AG04449 (cell line): ENCODE data around the gene YTHDC1.

Experiments
- CTCF ChIA-PET: fragments of 350-600 bp; formaldehyde crosslinking; extraction: SDS; loops from one replicate; lab custom pipeline; 2021; ENCODE audit warnings: antibody characterized with exemption; lab: Yijun Ruan, JAX
- POLR2A ChIA-PET: fragments of 400-600, 350-600 bp; formaldehyde crosslinking; extraction: SDS; loops from one replicate; lab custom pipeline; 2020; ENCODE audit warnings: antibody characterized with exemption, inconsistent platforms; lab: Yijun Ruan, JAX
- DNase-seq: peaks from one replicate; pipeline ENCODE4 v3.0.0-alpha.2; 2010; ENCODE audit warnings: low read depth, low spot score
- H3K4me3 ChIP-seq: 2 replicates; pipeline ENCODE4 v1.5.1; 2011; ENCODE audit warnings: low read depth, mild to moderate bottlenecking, control low read depth, low read length
- TF ChIP-seq, protein P1 (sequence below): IDR thresholded peaks from one replicate; pipeline ENCODE4 v1.5.1; 2011; ENCODE audit warnings: mild to moderate bottlenecking, moderate library complexity, low read length, control low read depth, inconsistent platforms; ENCODE audit not compliant: insufficient read depth; ENCODE audit errors: missing control alignments

YTHDC1 gene

DNA sequence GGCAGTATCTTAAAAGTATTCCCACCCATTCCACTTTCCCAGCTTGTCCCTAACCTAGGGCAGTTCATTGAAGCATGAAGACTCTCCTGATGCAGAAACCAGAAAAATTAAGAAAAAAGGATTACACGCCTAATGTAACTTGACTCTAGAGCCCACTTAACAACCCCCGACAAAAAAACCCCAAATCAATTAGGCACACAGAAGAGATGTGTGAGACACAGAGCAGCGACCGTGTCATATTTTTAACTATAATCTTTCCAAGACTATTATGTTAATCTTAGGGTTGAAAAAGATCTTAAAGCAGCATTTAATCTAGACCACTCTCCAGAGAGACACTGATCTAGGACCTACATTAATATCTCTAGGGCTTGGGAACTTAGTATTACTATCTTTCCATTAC is 1.3 kb downstream of the YTHDC1 start:
- ChIA-PET POLR2A (no interaction called here), CTCF (interaction anchor here (1.0 to 3.3 kb wide), 2 partner anchors 20 to 28 kb away, joined by 3 to 18 read pairs; no protein-coding TSS in a partner anchor)
- TF ChIP-seq, protein P1, sequence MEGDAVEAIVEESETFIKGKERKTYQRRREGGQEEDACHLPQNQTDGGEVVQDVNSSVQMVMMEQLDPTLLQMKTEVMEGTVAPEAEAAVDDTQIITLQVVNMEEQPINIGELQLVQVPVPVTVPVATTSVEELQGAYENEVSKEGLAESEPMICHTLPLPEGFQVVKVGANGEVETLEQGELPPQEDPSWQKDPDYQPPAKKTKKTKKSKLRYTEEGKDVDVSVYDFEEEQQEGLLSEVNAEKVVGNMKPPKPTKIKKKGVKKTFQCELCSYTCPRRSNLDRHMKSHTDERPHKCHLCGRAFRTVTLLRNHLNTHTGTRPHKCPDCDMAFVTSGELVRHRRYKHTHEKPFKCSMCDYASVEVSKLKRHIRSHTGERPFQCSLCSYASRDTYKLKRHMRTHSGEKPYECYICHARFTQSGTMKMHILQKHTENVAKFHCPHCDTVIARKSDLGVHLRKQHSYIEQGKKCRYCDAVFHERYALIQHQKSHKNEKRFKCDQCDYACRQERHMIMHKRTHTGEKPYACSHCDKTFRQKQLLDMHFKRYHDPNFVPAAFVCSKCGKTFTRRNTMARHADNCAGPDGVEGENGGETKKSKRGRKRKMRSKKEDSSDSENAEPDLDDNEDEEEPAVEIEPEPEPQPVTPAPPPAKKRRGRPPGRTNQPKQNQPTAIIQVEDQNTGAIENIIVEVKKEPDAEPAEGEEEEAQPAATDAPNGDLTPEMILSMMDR, result no peak

DNA sequence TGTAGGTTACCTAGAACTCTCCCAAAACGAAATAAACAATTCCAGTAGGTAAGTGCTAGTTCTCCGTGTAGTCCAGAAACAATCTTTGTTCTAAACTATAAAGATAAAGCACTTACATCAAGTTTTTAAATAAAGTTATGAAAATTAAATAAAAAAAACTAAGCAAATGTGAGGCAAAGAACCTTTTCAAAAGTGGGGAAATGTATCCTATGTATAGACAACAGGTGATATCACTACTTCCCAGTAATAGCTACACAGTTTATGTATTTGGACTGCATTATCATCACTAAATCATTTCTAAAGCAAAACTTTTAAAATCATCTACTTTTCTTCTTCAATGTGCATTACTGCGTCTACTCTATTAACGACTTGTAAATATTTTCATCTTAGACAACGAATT is 2.0 kb downstream of the YTHDC1 start:
- TF ChIP-seq, protein P1, result no peak
- no peak for DNase-seq
- H3K4me3 ChIP-seq, result peak overlapping the region; percentile 87
- ChIA-PET CTCF (interaction anchor here (0.6 to 3.3 kb wide), 3 partner anchors 21 to 76 kb away, joined by 3 to 18 read pairs (median 3); no protein-coding TSS in a partner anchor), POLR2A (no interaction called here)

More for the DNA sequence above, 1.3 kb downstream of the YTHDC1 start:
- no peak for DNase-seq
- H3K4me3 ChIP-seq, result peak overlapping the region; percentile 87

DNA sequence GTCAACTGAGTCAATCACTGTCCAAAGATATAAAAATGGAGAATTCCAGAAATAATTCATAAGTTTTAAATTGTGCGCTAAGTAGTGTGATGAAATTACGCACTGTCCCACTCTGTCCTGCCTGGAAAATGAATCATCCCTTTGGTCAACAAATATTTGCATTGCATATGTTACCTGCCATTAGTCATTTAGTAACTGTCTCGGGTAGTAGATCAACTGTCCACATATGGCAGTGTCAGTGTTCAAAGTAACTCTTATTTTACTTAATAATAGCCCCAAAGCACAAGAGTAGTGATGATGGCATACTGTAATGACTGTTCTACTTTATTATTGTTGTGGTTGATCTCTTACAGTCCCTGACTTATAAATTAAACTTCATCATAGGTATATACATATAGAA is 3.4 kb downstream of the YTHDC1 start:
- DNase-seq, result no peak
- no peak overlapping the region for H3K4me3 ChIP-seq
- POLR2A ChIA-PET, result no interaction called here
- CTCF ChIA-PET, result interaction anchor here (3.3 kb wide), 1 partner anchor 30 kb away, joined by 18 read pairs; no protein-coding TSS in a partner anchor
- TF ChIP-seq, protein P1, result no peak

DNA sequence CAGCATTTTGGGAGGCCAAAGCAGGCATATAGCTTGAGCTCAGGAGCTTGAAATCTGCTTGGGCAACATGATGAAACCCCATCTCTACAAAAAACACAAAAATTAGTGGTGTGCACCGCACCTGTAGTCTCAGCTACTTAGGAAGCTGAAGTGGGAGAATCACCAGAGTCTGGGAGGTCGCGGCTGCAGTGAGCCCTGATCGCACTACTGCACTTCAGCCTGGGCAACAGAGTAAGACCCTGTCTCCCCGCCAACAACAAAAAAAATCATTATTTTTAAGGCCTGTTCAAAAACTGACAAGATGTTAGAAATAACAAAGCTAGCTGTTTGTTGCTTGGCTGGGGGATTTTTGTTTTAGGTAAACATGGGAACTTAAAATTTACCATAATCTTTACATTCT is 5.1 kb downstream of the YTHDC1 start:
- no peak overlapping the region for H3K4me3 ChIP-seq
- POLR2A ChIA-PET, result no interaction called here
- TF ChIP-seq, protein P1, result no peak
- CTCF ChIA-PET, result interaction anchor here (2.8 kb wide), 1 partner anchor 31 kb away, joined by 13 read pairs; no protein-coding TSS in a partner anchor
- no peak for DNase-seq

DNA sequence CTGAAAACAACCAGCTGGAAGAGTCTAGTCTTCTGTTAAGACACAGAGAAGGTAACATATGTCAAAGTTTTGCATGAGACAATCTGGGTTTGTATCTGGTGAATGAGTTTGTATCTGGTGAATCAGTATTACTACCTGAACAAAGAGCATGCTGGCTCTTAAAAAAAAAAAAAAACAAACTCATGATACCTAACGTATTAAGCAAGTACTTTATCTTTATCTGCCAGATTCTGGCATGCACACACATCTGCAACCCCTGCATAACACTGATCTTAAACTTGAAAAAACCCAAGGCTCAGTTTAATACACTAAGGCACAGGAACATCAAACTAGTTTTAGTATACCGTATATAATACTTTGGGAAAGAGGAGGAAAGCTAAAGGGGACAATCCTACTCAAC is 5.8 kb downstream of the YTHDC1 start:
- ChIA-PET POLR2A (no interaction called here), CTCF (interaction anchor here (2.8 kb wide), 1 partner anchor 32 kb away, joined by 13 read pairs; no protein-coding TSS in a partner anchor)
- TF ChIP-seq, protein P1, result no peak
- DNase-seq, result no peak
- H3K4me3 ChIP-seq, result no peak overlapping the region

DNA sequence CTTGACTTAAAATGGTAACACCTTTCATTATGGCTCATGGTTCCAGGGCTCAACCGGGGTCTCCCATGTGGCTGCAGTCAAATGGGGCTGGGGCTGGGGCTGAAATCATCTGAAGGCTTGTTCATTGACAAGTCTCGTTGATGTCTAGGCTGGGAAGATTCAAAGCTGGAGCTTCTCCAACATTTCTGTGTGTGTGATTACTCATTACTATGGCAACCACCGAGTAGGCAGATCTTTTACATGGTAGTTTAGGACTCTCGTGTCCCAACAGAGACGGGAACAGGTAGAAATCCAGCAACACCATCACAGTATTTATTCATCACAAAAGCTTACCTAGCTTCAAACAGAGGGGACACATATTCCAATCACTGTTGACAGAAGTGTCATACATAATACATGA is 7.8 kb downstream of the YTHDC1 start:
- DNase-seq, result no peak
- CTCF ChIA-PET, result interaction anchor here (1.0 to 1.7 kb wide), 2 partner anchors 34 to 70 kb away, joined by 5 to 6 read pairs; no protein-coding TSS in a partner anchor
- TF ChIP-seq, protein P1, result no peak
- no peak overlapping the region for H3K4me3 ChIP-seq
- POLR2A ChIA-PET, result no interaction called here
